OCI-LY7 (cell line): ENCODE results near the gene CEACAM3. TPM values are rescaled to one million over a fixed set of nuclear protein-coding genes. Genes with fewer than 3 reads are reported as not detected.

Source experiments
- BruUV-seq: library from RNA; stranded (reverse); fragments of 400-500 nt; replicated peaks from 2 replicates; lab custom pipeline; 2021; lab: Mats Ljungman, UMichigan
- CTCF ChIA-PET: fragments of 300-600 bp; sonication (Branson Sonifier 250); formaldehyde crosslinking; loops from one replicate; lab custom pipeline; 2022; ENCODE audit warnings: antibody characterized with exemption; ENCODE audit not compliant: unreplicated experiment; lab: Charles Lee
- POLR2A ChIA-PET: fragments of 300-600 bp; sonication (Branson Sonifier 250); formaldehyde crosslinking; loops from one replicate; lab custom pipeline; 2022; ENCODE audit warnings: antibody characterized with exemption; lab: Charles Lee
- DNase-seq: peaks from one replicate; pipeline ENCODE4 v3.0.0-alpha.2; 2015; ENCODE audit warnings: low spot score
- H2AFZ ChIP-seq: fragments of 200-600 bp; sonication (generic), shearing (Covaris generic); 2 replicates; pipeline ENCODE4 v1.6.1; 2014; ENCODE audit warnings: mild to moderate bottlenecking, antibody characterized with exemption, low read length, moderate library complexity
- H3K27ac ChIP-seq: fragments of 200-600 bp; sonication (generic); 2 replicates; pipeline ENCODE4 v1.5.1; 2014; ENCODE audit warnings: mixed run types, low read depth, mild to moderate bottlenecking, moderate library complexity, low read length, inconsistent platforms; ENCODE audit not compliant: poor library complexity, severe bottlenecking
- H3K36me3 ChIP-seq: fragments of 200-600 bp; sonication (generic); 2 replicates; pipeline ENCODE4 v1.6.1; 2014; ENCODE audit warnings: mild to moderate bottlenecking, antibody characterized with exemption, low read length, moderate library complexity, mixed read lengths; ENCODE audit not compliant: insufficient read depth
- H3K4me1 ChIP-seq: fragments of 200-600 bp; sonication (generic); 2 replicates; pipeline ENCODE4 v1.5.1; 2014; ENCODE audit warnings: mild to moderate bottlenecking, low read length; ENCODE audit not compliant: insufficient read depth, poor library complexity, severe bottlenecking
- H3K4me2 ChIP-seq: fragments of 200-600 bp; sonication (generic); 2 replicates; pipeline ENCODE4 v1.6.1; 2014; ENCODE audit warnings: mild to moderate bottlenecking, low read length
- H3K4me3 ChIP-seq: fragments of 200-600 bp; sonication (generic); 2 replicates; pipeline ENCODE4 v1.5.1; 2014; ENCODE audit warnings: mild to moderate bottlenecking, low read depth, low read length; ENCODE audit not compliant: poor library complexity, severe bottlenecking
- H3K79me2 ChIP-seq: fragments of 200-600 bp; sonication (generic); 2 replicates; pipeline ENCODE4 v1.6.1; 2016; ENCODE audit warnings: low read depth, mild to moderate bottlenecking, low read length, moderate library complexity, mixed read lengths; ENCODE audit not compliant: insufficient read depth
- H3K9me2 ChIP-seq: fragments of 200-600 bp; sonication (generic); 2 replicates; pipeline ENCODE4 v1.6.1; 2016; ENCODE audit warnings: mild to moderate bottlenecking, low read length, mixed read lengths; ENCODE audit not compliant: insufficient read depth
- H3K9me3 ChIP-seq: fragments of 200-600 bp; sonication (generic); 2 replicates; pipeline ENCODE4 v1.6.1; 2014; ENCODE audit warnings: mild to moderate bottlenecking, mixed run types, low read length, mixed read lengths
- H4K20me1 ChIP-seq: fragments of 200-600 bp; sonication (generic); 2 replicates; pipeline ENCODE4 v1.6.1; 2014; ENCODE audit warnings: mild to moderate bottlenecking, antibody characterized with exemption, low read length, moderate library complexity, mixed read lengths; ENCODE audit not compliant: insufficient read depth
- EZH2phosphoT487 ChIP-seq: fragments of 200-600 bp; sonication (generic); IDR thresholded peaks from 2 replicates; pipeline ENCODE4 v1.6.1; 2018; ENCODE audit warnings: low read depth, borderline replicate concordance, mild to moderate bottlenecking, mixed run types, antibody characterized with exemption, low read length, moderate library complexity, mixed read lengths
- intact Hi-C: fragments of 100-400 bp; cut with micrococcal nuclease; formaldehyde crosslinking; loops from one replicate; pipeline ENCODE4 v1.10.0; 2022; ENCODE audit not compliant: unreplicated experiment
- total RNA-seq, 2 experiments: library from RNA; depleted of rRNA in 1 of 2; stranded (reverse); fragments of >200 nt in 1 of 2; shearing (Covaris generic) in 1 of 2; gene quantifications; 2 replicates each; pipeline ENCODE4 v1.2.3, GENCODE V29; 2014 to 2022
- TF ChIP-seq, protein P1 (sequence below): fragments of 200-600 bp; sonication (generic); conservative IDR thresholded peaks from 2 replicates; pipeline ENCODE4 v1.5.1; 2014; ENCODE audit warnings: mild to moderate bottlenecking, antibody characterized with exemption, low read length, moderate library complexity, mixed read lengths

The CEACAM3 gene
- total RNA-seq, 2 experiments from 2014 or later = not detected

DNA sequence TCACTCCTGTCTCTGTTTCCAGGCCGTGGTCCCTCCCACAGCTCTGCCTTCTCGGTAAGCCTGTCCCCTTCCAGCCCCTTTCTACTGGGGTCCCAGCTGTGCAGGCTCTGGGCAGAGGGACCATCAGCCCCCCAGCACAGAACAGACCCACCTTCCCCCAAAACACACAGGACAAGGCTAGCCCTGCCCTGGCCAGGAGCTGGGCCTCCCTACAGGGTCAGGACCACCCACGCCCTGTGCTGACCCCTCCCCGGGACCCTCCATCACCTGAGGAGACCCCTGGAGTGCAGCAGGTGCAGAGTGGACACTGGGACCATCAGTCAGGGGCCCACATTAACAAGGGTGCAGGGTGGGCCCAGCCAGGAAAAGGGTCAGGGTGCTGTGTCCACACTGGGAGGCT is 13.9 kb downstream of the CEACAM3 start:
- ChIA-PET CTCF (no interaction called here), POLR2A (interaction anchor here (0.7 to 1.0 kb wide), 2 partner anchors 15 to 404 kb away, joined by 3 read pairs; no protein-coding TSS in a partner anchor)
- no peaks in the 10 kb centered on the region for H4K20me1 ChIP-seq

DNA sequence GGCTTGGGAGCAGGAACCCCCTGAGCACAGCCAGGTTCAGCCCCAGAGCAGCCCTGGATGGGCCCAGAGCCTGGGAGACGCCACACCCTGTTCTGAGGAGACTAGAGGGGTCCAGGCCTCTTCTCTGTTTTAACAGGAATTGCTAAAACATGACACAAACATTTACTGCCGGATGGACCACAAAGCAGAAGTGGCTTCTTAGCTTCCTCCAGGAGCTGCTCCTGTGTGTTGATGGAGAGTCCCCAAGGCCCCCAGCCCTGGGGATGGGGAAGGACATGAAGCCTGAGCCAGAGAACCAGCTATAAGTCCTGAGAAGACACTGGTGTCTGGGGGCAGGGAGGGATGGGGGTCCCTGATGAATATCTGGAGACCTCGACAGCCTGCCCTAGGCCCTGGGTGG is 14.6 kb downstream of the CEACAM3 start:
- Histone ChIP-seq H3K79me2 (no peaks in the 10 kb centered on the region), H3K4me1 (peaks cover 17% of the 10 kb centered on the region), H2AFZ (peak overlapping the region; percentile 70), H3K4me2 (peak overlapping the region; percentile 46), H3K4me3 (no peak overlapping the region), H3K27ac (no peak overlapping the region), H3K9me2 (no peaks in the 10 kb centered on the region), H4K20me1 (no peaks in the 10 kb centered on the region), H3K9me3 (no peaks in the 10 kb centered on the region), H3K36me3 (no peaks in the 10 kb centered on the region)
- BruUV-seq = no TSS peak
- TF ChIP-seq, protein P1, sequence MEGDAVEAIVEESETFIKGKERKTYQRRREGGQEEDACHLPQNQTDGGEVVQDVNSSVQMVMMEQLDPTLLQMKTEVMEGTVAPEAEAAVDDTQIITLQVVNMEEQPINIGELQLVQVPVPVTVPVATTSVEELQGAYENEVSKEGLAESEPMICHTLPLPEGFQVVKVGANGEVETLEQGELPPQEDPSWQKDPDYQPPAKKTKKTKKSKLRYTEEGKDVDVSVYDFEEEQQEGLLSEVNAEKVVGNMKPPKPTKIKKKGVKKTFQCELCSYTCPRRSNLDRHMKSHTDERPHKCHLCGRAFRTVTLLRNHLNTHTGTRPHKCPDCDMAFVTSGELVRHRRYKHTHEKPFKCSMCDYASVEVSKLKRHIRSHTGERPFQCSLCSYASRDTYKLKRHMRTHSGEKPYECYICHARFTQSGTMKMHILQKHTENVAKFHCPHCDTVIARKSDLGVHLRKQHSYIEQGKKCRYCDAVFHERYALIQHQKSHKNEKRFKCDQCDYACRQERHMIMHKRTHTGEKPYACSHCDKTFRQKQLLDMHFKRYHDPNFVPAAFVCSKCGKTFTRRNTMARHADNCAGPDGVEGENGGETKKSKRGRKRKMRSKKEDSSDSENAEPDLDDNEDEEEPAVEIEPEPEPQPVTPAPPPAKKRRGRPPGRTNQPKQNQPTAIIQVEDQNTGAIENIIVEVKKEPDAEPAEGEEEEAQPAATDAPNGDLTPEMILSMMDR = no peak
- TF ChIP-seq EZH2phosphoT487 = no peak
- DNase-seq = peak; percentile 37
- ChIA-PET POLR2A (interaction anchor here (0.7 to 1.0 kb wide), 2 partner anchors 16 to 404 kb away, joined by 3 read pairs; no protein-coding TSS in a partner anchor), CTCF (no interaction called here)
- intact Hi-C loops = no loop called here

More for the DNA sequence above, 13.9 kb downstream of the CEACAM3 start:
- Histone ChIP-seq H3K27ac (no peak overlapping the region), H3K9me3 (no peaks in the 10 kb centered on the region), H3K9me2 (no peaks in the 10 kb centered on the region), H3K4me2 (peak overlapping the region; percentile 46), H2AFZ (peak overlapping the region; percentile 70; the same call in 1 of the 2 replicates), H3K4me3 (no peak overlapping the region), H3K36me3 (no peaks in the 10 kb centered on the region), H3K79me2 (no peaks in the 10 kb centered on the region), H3K4me1 (peaks cover 23% of the 10 kb centered on the region)
- intact Hi-C loops = no loop called here
- DNase-seq = no peak
- TF ChIP-seq, protein P1 = no peak
- no peak for TF ChIP-seq EZH2phosphoT487
- no TSS peak for BruUV-seq

DNA sequence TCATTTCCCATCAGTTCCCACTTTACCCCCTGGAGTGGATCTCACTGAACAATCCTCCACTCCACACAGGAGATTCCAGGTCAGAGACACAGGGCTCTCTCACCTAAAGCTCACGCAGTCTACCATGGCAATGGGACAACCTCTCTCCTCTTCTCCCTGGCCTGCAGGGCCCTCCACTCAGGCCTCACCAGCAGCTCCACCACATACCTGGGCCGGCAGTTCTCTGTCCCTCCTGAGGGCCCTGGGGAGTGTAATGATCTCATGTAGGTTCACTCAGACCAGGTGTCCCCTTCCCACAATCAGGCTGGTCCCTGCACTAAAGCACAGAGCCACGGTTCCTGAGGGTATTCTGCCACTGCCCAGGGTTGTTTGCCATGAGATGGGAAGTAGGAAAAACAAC is 15.6 kb downstream of the CEACAM3 start:
- ChIA-PET POLR2A (no interaction called here), CTCF (no interaction called here)
- H3K4me2 ChIP-seq = no peak overlapping the region
- no peaks in the 10 kb centered on the region for H3K36me3 ChIP-seq
- H3K27ac ChIP-seq = no peak overlapping the region
- no TSS peak for BruUV-seq
- no peaks in the 10 kb centered on the region for H4K20me1 ChIP-seq
- intact Hi-C loops = no loop called here
- H3K9me2 ChIP-seq = no peaks in the 10 kb centered on the region
- peaks cover 17% of the 10 kb centered on the region for H3K4me1 ChIP-seq
- TF ChIP-seq, protein P1 = no peak
- TF ChIP-seq EZH2phosphoT487 = no peak
- no peak overlapping the region for H3K4me3 ChIP-seq
- H2AFZ ChIP-seq = no peak overlapping the region
- no peaks in the 10 kb centered on the region for H3K9me3 ChIP-seq
- DNase-seq = no peak
- H3K79me2 ChIP-seq = no peaks in the 10 kb centered on the region
